GM18909 (cell line): ENCODE measurements around the gene SUFU.
"Not testable (repeated sequence)": the region's sequence is repeated elsewhere in the genome, so short reads cannot be mapped to it uniquely, and the experiment has no call there.

Source experiments
- ATAC-seq: cut with Tn5 transposase; IDR thresholded peaks from one replicate; pipeline ENCODE4 v1.9.1; 2021; ENCODE audit warnings: mild to moderate bottlenecking; ENCODE audit not compliant: unreplicated experiment, poor library complexity

SUFU gene

GRCh38 chr10:102476466-102477141 lies 27.2 kb upstream of the SUFU start:
- ATAC-seq: no peak

- ATAC-seq: no peak
These were observed 24.1 kb upstream of the SUFU start for GRCh38 chr10:102479651-102480050.

GRCh38 chr10:102480396-102480795 lies 23.4 kb upstream of the SUFU start:
- no peak for ATAC-seq

- no peak for ATAC-seq
These were observed 19.8 kb upstream of the SUFU start for GRCh38 chr10:102484021-102484420.

- ATAC-seq: no peak
These were observed 18.5 kb upstream of the SUFU start for GRCh38 chr10:102485093-102485784.

GRCh38 chr10:102491136-102491535 lies 12.6 kb upstream of the SUFU start:
- no peak for ATAC-seq

- ATAC-seq: no peak
These were observed 11.3 kb upstream of the SUFU start for GRCh38 chr10:102492344-102492939.

- ATAC-seq: no peak
These were observed 10.8 kb upstream of the SUFU start for GRCh38 chr10:102492983-102493382.

- ATAC-seq: no peak
These were observed 10.0 kb upstream of the SUFU start for GRCh38 chr10:102493771-102494170.

- no peak for ATAC-seq
These were observed 6.2 kb upstream of the SUFU start for GRCh38 chr10:102497545-102497944.

GRCh38 chr10:102499356-102499755 lies 4.4 kb upstream of the SUFU start:
- no peak for ATAC-seq

GRCh38 chr10:102500686-102501085 lies 3.1 kb upstream of the SUFU start:
- not testable (repeated sequence) for ATAC-seq

GRCh38 chr10:102501201-102502028 lies 2.4 kb upstream of the SUFU start:
- no peak for ATAC-seq

- ATAC-seq: peak; percentile 75
These were observed 1.8 kb upstream of the SUFU start for GRCh38 chr10:102502029-102502336.

- peak; percentile 53 for ATAC-seq
These were observed 1.2 kb upstream of the SUFU start, which contains the start of gene ACTR1A for GRCh38 chr10:102502337-102503151. Gene ACTR1A, minus strand, starts transcription at chr10:102502712. Its CDS starts 65 bp downstream, at chr10:102502647.

- ATAC-seq: no peak
These were observed 605 bp downstream of the SUFU start for GRCh38 chr10:102504179-102504975.

GRCh38 chr10:102504976-102505300 lies 1.2 kb downstream of the SUFU start:
- no peak for ATAC-seq

- no peak for ATAC-seq
These were observed 1.8 kb downstream of the SUFU start for GRCh38 chr10:102505462-102506115.

GRCh38 chr10:102507521-102507920 lies 3.7 kb downstream of the SUFU start:
- ATAC-seq: no peak
